Stimulated activated naive CD4-positive, alpha-beta T cell treated with Interleukin-2 at 50 U/mL for 16 hours (primary cell): ENCODE data around the gene CDC45.
A peak's percentile ranks its signal among the peaks of the same experiment; 100 is the strongest.

ENCODE experiments used
- DNase-seq: peaks from one replicate; lab custom pipeline; 2025; lab: John Stamatoyannopoulos, UW

CDC45 gene

GRCh38 chr22:19448739-19449421, 30.8 kb upstream of the CDC45 start:
- DNase-seq = peak; percentile 43

- no peak for DNase-seq
Measured at GRCh38 chr22:19449422-19449767, 30.3 kb upstream of the CDC45 start.

- no peak for DNase-seq
Measured at GRCh38 chr22:19450363-19451175, 29.2 kb upstream of the CDC45 start.

GRCh38 chr22:19451570-19451969, 28.1 kb upstream of the CDC45 start:
- no peak for DNase-seq

- DNase-seq = no peak
Measured at GRCh38 chr22:19453718-19454117, 26.0 kb upstream of the CDC45 start.

GRCh38 chr22:19454156-19454555, 25.6 kb upstream of the CDC45 start:
- no peak for DNase-seq

GRCh38 chr22:19455033-19455432, 24.7 kb upstream of the CDC45 start:
- no peak for DNase-seq

- DNase-seq = no peak
Measured at GRCh38 chr22:19455585-19456370, 23.9 kb upstream of the CDC45 start.

- no peak for DNase-seq
Measured at GRCh38 chr22:19456541-19456940, 23.2 kb upstream of the CDC45 start.

- no peak for DNase-seq
Measured at GRCh38 chr22:19457828-19458428, 21.8 kb upstream of the CDC45 start.

GRCh38 chr22:19460036-19460435, 19.7 kb upstream of the CDC45 start:
- no peak for DNase-seq

GRCh38 chr22:19461506-19461905, 18.2 kb upstream of the CDC45 start:
- DNase-seq = no peak

- DNase-seq = no peak
Measured at GRCh38 chr22:19463008-19463407, 16.7 kb upstream of the CDC45 start.

GRCh38 chr22:19463491-19464469, 15.9 kb upstream of the CDC45 start:
- DNase-seq = no peak

- DNase-seq = no peak
Measured at GRCh38 chr22:19464546-19464945, 15.2 kb upstream of the CDC45 start.

- DNase-seq = no peak
Measured at GRCh38 chr22:19464975-19465374, 14.7 kb upstream of the CDC45 start.

GRCh38 chr22:19466126-19466716, 13.5 kb upstream of the CDC45 start:
- no peak for DNase-seq

- DNase-seq = no peak
Measured at GRCh38 chr22:19466848-19467752, 12.6 kb upstream of the CDC45 start.

GRCh38 chr22:19467912-19468311, 11.8 kb upstream of the CDC45 start:
- DNase-seq = no peak

- no peak for DNase-seq
Measured at GRCh38 chr22:19469421-19469820, 10.3 kb upstream of the CDC45 start.
